GM10266 (cell line): ENCODE results near the gene TLCD4.

ENCODE experiments used
- DNase-seq: peaks from one replicate; pipeline ENCODE4 v3.0.0; 2012; ENCODE audit errors: extremely low spot score
- CTCF ChIP-seq: IDR thresholded peaks from 2 replicates; pipeline ENCODE4 v1.5.1; 2012; ENCODE audit warnings: mild to moderate bottlenecking, low read depth; ENCODE audit not compliant: control insufficient read depth, insufficient read depth; ENCODE audit errors: missing control alignments

The TLCD4 gene

GRCh38 chr1:95072532-95073419, 44.4 kb upstream of the TLCD4 start, which contains the start of gene ALG14:
TSS of gene ALG14 (minus strand) at chr1:95072951. CDS start at chr1:95072898, 53 bp downstream.
- DNase-seq = peak; percentile 82
- no peak for TF ChIP-seq CTCF

GRCh38 chr1:95073446-95073845, 43.7 kb upstream of the TLCD4 start:
- TF ChIP-seq CTCF = no peak
- no peak for DNase-seq

- DNase-seq = no peak
- no peak for TF ChIP-seq CTCF
Observed at GRCh38 chr1:95076034-95076433, 41.1 kb upstream of the TLCD4 start.

- DNase-seq = no peak
- TF ChIP-seq CTCF = no peak
Observed at GRCh38 chr1:95080446-95080845, 36.7 kb upstream of the TLCD4 start.

GRCh38 chr1:95080879-95081278, 36.3 kb upstream of the TLCD4 start:
- DNase-seq = no peak
- TF ChIP-seq CTCF = no peak

- DNase-seq = peak; percentile 67
- TF ChIP-seq CTCF = peak; percentile 72
Observed at GRCh38 chr1:95084317-95085176, 32.6 kb upstream of the TLCD4 start.
